HG03442 (cell line): ENCODE results near the gene STARD13.

Experiments used
- ATAC-seq: cut with Tn5 transposase; IDR thresholded peaks from one replicate; pipeline ENCODE4 v1.9.1; 2021; ENCODE audit warnings: mild to moderate bottlenecking, moderate library complexity; ENCODE audit not compliant: unreplicated experiment

Gene STARD13

DNA sequence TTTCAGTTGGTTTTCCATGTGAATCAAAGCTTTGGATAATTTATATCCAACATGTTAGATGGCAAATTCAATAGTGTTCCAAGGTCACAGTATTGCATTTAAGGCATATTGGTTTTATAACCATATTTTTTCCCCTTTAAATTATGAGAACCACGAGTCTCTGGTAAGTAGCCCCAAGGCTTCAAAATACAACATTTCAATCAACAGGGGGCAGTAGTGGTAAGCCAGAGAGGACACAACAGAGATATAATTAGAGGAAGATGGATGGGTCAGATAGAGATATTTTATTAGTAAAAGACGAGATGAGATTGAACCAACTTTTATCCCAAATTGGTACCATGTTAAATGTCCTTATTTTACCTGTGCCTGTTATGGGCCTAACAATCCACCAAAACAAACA is 216.2 kb downstream of the STARD13 start:
- no peak for ATAC-seq

DNA sequence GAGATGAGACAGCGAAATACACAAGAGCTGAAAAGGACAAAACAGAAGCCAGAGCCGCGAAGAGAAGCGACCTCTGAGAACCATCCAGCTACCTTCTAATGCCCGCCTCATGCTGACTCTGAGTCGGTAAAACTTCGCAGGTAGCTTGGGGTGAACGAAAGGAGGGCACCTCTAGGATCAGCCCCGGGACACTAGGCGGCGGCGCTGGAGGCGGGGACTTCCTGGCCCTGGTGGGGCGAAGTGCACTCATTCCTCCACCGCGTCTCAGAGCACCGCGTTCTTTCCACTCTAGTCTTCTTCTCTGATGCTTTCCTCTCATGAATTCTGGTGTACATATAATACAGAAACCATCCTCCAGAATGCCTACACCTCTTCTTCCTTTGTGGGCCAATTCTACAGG is 219.2 kb downstream of the STARD13 start:
- ATAC-seq: no peak

DNA sequence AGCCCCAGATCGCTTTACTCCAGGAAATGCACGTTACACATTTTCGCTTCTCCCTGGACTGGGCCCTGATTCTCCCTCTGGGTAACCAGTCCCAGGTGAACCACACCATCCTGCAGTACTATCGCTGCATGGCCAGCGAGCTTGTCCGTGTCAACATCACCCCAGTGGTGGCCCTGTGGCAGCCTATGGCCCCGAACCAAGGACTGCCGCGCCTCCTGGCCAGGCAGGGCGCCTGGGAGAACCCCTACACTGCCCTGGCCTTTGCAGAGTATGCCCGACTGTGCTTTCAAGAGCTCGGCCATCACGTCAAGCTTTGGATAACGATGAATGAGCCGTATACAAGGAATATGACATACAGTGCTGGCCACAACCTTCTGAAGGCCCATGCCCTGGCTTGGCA is 224.7 kb downstream of the STARD13 start:
- no peak for ATAC-seq

DNA sequence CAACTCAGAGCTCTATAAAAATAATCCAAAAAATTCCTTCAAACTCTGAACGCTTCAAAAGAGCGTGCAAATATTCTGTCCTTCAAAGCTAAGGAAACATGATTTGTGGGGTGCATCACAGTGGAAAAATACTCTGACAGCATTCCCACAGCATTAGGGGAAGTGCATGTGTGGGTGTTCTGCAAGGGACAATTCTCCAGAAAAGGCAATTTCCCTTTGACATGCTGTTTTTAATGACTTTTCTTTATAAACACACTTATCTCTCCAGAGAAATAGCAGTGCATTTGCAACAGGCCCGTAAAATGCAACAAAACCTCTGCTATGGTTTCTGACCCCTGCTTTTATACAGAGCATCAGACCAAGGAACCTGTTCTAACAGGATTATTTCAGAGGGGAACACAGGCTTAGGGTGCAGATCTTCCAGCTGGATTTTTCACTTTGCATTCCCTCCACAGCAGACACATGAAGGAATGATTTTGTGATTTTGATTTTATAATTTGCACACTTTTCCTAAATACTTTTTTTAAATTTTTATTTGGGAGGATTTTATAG is 226.7 kb downstream of the STARD13 start:
- no peak for ATAC-seq

DNA sequence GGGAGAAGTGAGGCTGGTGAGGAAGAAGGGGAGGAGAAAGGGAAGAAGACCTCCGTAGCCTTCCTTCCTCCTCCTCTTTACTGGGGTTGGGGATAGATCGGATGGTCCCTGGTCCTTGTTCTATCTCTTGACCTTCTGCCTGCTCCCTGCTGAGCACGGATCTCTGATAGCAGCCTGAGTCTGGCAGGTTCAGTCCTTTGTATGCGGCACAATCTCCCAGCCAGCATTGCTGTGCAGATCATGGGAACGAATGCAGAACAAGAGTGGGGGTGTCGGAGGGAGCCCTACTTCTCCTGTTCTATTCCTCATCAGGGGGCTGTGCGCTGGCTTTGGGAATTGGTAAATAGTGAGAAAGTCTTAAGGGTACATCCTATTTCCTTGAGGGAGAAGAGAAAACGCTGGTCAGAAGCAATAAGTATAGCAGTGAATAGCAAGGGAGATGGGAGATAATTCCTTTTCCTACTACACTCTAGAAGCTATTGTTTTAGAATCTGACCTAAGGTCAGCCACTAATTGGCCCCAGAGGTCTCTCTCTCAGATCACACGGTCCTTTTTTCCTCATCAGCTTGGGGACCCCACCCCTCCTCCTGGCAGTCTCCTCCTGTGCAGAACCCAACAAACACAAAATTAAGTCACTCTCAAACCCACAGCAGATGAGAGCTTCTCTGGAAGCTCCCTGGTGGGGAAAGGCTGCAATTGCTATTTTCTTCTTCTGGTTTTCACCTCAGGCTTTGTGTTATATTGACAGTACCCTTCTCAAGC is 228.4 kb downstream of the STARD13 start:
- ATAC-seq: peak; percentile 60

DNA sequence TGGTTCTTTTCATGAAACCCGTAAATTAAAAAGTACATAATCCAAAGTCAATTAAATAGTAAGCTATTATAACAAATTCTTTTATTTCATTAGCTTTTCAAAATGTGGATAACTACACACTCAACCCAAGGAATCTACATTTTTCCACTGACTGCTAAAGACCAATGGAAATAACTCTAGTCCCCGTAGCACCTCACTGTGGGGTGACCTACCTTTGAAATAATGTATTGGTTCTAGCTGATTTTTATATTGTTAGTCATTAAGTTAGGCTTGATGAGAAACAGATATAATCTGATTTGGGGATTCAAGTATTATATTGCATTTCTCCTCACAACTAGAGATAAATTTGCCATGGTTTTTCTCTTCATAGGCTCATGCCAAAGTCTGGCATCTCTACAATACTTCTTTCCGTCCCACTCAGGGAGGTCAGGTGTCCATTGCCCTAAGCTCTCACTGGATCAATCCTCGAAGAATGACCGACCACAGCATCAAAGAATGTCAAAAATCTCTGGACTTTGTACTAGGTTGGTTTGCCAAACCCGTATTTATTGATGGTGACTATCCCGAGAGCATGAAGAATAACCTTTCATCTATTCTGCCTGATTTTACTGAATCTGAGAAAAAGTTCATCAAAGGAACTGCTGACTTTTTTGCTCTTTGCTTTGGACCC is 232.0 kb downstream of the STARD13 start:
- ATAC-seq: no peak
